ENCODE measurements around the gene PHTF2.
"Not testable (repeated sequence)": the region's sequence is repeated elsewhere in the genome, so short reads cannot be mapped to it uniquely, and the experiment has no call there.

PHTF2 gene

GRCh38 chr7:77831953-77832352 lies 33.4 kb downstream of the PHTF2 start:
- no peak for DNase-seq

DNA sequence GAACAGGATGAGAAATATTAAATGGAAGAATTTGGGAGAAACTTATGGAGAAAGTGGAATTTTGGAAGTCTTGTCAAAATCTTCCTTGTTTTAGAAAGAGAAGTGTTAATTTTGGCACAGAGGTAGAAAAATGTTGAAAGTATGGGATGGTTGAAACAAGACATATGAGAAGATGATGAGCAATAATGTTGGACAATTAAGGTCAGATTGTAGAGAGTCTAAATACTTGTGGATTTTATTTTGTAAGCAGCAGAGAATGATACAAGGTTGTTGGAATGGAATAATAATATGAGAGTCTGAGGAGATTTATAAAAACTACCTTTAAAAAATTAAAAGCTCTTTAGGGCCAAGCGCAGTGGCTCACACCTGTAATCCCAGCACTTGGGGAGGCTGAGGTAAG lies 34.6 kb downstream of the PHTF2 start:
- DNase-seq, result no peak

GRCh38 chr7:77836425-77836824 lies 37.9 kb downstream of the PHTF2 start:
- not testable (repeated sequence) for DNase-seq

DNA sequence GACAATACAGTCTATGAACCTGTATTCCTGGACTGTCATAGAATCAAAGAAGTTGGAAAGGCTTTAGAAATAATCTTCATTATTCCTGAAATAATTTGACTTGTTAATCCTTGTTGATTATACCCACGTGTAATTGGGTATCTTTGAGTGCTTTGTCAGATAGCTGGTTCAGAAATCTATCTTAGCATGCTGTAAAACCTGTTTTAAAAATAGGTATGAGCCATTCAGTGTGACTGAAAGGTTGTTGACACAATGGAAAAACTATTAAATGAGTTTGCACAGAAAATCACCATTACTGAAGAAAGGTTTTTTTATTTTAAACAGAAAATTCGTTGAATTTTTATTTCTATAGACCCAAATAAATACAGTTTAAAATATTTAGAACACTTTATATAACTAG lies 38.7 kb downstream of the PHTF2 start:
- DNase-seq, result no peak

GRCh38 chr7:77837966-77838365 lies 39.4 kb downstream of the PHTF2 start:
- DNase-seq, result no peak

DNA sequence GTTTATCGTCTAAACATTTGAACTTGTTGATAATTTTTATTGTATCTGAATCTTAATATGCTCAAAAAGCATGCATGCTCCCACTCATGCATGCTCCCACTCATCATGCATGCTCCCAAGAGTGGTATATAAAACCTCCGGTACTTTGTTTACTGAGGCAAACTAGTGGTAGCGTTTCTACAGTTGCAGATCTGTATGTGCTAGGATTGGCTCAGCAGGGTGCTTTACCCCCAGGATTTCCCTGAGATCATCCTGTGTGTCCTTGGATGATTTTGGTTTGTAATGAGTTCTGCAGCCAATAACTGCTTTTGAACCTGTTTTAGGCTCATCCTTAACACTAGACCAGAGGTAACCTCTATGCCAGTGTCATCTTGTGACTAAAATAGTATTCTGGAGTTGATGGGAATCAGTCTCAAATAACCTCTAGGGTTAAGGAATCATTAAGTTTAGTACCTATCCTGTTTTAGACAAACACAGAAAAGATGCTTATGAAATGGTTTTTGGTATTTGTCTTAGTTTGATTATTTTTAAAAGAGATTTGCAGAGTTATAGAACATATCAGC lies 40.4 kb downstream of the PHTF2 start:
- no peak for DNase-seq

DNA sequence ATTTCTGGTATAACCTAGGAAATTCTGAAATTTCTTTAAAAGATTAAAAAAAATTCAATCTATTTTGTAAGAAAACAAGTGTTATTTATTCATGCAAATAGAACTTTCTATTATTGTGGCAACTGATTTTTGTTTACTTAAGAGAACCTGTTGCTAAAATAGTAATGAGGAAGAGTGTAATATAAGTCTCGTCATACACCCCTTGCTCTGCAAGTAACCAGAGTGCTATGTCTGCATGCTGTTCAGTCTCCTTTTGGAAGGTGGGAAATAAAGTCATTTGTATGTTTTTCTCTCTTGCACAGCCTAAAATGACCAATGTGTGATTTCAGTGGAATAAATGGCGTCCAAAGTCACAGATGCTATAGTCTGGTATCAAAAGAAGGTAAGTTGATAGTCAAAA lies 41.3 kb downstream of the PHTF2 start:
- no peak for DNase-seq

DNA sequence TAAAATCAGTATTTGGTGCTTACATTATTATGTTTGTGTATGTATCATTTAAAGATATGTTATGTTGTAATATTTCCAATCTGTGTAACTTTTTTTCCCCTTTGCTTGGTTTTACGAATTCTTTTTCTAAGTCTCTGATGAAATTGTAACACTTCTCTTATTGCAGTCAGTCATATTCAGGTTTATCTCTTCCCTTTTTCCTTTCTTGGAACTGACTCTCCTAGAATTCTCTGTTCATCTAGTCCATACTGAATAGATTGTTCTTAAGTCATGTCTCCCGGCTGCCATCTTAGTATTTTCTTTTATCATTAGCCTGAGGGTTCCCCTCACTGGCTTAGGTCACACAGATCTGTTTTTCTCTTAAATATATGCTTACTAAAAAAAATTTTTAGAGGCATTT lies 44.6 kb downstream of the PHTF2 start:
- DNase-seq, result no peak

GRCh38 chr7:77846317-77847092 lies 47.9 kb downstream of the PHTF2 start:
- DNase-seq, result no peak

GRCh38 chr7:77855371-77856083 lies 57.0 kb downstream of the PHTF2 start:
- DNase-seq, result no peak

- no peak for DNase-seq
Measured at GRCh38 chr7:77858278-77858677, 59.7 kb downstream of the PHTF2 start.

- DNase-seq, result no peak
Measured at GRCh38 chr7:77859343-77859742, 60.8 kb downstream of the PHTF2 start.

DNA sequence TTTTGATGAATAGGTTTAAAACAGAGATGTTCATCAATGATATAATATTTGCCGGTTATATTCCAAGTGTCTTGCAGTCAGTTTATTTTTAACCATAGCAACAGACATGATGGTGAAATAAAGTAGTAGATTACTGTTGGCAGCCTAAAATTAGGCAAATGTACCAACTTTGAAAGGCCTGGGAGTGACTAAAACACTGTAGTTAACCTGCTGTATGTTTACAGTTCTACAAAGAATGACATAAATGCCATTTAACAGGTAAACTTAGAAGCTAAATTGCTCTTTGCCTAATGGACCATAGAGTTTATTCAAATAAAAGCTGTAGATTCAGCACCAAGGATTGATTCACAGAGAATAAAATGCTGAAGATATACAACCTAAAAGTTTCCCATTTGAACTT lies 64.1 kb downstream of the PHTF2 start:
- DNase-seq, result no peak

DNA sequence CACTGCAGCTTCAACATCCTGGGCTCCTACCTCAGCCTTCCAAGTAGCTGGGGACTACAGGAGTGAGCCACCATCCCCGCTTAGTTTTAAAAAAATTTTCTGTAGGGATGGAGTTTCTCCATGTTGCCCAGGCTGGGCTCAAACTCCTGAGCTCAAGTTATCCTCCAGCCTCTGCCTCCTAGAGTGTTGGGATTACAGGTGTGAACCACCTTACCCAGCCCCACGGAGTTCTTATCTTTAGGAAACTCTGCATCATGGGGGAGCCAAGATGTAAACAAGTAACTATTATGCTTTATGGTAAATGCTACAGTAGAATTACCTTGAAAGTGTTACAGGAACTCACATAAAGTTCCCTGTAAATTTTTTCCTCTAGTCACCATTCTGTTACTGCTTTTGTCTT lies 65.3 kb downstream of the PHTF2 start:
- DNase-seq, result no peak

GRCh38 chr7:77866370-77866769 lies 67.8 kb downstream of the PHTF2 start:
- DNase-seq, result no peak

DNA sequence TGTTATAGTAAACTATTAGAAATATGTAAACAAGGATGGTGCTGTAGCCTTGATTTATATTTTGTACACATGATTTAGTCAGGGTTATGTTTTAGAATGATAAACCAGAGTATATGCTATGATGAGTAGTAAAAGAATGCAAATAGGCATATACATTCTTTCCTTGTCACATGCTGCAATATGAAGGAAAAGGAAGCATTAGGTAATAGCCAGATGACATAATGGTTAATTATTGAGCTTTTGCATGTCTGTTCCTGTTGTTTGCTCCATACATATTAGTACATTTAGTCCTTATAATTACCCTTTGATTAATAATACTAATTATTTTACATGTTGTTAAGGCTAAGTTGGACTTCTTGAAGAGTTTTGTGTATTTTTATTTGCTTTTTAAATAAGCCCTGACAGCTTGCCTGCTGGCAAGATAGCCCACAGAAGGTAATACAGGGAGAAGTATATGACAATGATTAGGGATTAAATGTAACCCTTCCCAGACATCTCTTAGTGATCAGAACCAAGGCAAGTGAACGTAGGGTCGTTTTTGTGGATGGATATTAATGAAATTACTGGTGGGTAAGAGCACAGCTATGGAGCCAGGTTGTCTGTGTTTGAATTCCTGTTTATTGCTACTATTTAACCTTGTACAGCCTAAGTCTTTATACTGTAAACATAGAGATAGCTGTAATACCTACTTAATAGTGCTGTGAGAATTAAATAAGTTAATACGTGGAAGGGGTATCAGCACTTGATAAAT lies 68.4 kb downstream of the PHTF2 start:
- DNase-seq, result no peak

GRCh38 chr7:77867537-77867865 lies 68.9 kb downstream of the PHTF2 start:
- no peak for DNase-seq

- not testable (repeated sequence) for DNase-seq
Measured at GRCh38 chr7:77872256-77872655, 73.7 kb downstream of the PHTF2 start.

- not testable (repeated sequence) for DNase-seq
Measured at GRCh38 chr7:77873416-77874327, 75.1 kb downstream of the PHTF2 start.

DNA sequence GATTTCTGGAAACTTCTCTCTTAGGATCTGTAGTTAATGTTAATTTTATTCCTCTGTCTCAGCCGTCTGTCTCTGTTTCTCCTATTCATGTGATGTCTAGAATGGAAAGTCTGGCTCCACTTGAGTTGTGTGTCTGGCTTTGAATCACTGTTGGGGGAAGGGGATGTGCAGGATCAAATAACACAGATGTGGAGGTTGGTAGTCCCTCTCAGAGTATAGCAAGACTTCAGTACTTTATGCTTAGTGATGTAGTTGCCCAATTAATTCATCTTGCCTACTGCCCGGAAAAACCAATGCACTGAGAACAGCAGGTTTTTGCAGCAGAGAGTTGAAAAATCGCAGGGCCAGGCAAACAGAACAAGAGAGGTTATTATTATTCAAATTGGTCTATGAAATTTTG lies 79.2 kb downstream of the PHTF2 start:
- no peak for DNase-seq

- no peak for DNase-seq
Measured at GRCh38 chr7:77878500-77878899, 79.9 kb downstream of the PHTF2 start.

GRCh38 chr7:77879272-77879671 lies 80.7 kb downstream of the PHTF2 start:
- no peak for DNase-seq

DNA sequence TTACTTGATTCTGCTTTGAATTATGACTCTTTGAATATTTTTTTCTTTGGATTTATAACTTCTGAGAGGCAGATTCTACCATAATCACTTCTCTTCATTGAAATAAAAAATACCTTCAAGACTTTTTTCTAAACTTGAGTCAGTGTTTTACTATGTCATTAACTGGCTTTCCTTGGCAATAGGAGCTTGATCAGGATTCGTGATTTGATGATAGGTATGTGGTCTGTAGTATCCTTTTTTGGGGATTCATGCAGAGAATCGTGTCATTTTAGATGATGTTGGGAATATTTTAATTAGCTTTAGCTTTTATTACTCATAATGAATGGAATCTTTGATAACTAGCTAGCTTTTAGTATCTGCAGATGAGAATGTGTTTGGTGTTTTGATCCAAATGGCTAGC lies 83.3 kb downstream of the PHTF2 start:
- DNase-seq, result no peak

Measured in NCI-H524 (cell line).